Lung (tissue), 12 donors: Measurements from ENCODE around the gene TOP2A. TPM values are rescaled to one million over a fixed set of nuclear protein-coding genes. Genes with fewer than 3 reads are reported as not detected.
"Not testable (repeated sequence)": the region's sequence is repeated elsewhere in the genome, so short reads cannot be mapped to it uniquely, and the experiment has no call there.

ENCODE experiments used
- ATAC-seq: fragments of 200-7000 bp; cut with Tn5 transposase; one replicate; pipeline ENCODE4 v1.9.1; 2020; ENCODE audit warnings: moderate number of reproducible peaks; ENCODE audit not compliant: insufficient read depth, low FRiP score
- DNase-seq, 3 donors: peaks; one replicate each; pipeline ENCODE4 v3.0.0-alpha.2; 2013 to 2017
- H3K27ac ChIP-seq, 2 donors: one replicate each; pipeline ENCODE4 v1.5.1; 2013; ENCODE audit warnings: mild to moderate bottlenecking in 2 of 2, moderate library complexity in 2 of 2, control low read depth in 1 of 2, inconsistent platforms in 1 of 2, low read depth in 1 of 2, low read length in 1 of 2
- H3K27me3 ChIP-seq, 3 donors: one replicate each; pipeline ENCODE4 v1.5.1; 2013; ENCODE audit warnings: low read length in 2 of 3; ENCODE audit not compliant: control insufficient read depth in 3 of 3, insufficient read depth in 3 of 3
- H3K36me3 ChIP-seq, 4 donors: one replicate each; pipeline ENCODE4 v1.5.1; 2013; ENCODE audit warnings: low read length in 4 of 4, mild to moderate bottlenecking in 1 of 4, moderate library complexity in 1 of 4; ENCODE audit not compliant: control insufficient read depth in 4 of 4, insufficient read depth in 4 of 4
- H3K4me1 ChIP-seq, 5 donors: one replicate each; pipeline ENCODE4 v1.5.1; 2013; ENCODE audit warnings: low read length in 5 of 5, mild to moderate bottlenecking in 2 of 5, moderate library complexity in 1 of 5; ENCODE audit not compliant: control insufficient read depth in 5 of 5, insufficient read depth in 5 of 5
- H3K4me3 ChIP-seq: one replicate; pipeline ENCODE4 v1.5.1; 2013; ENCODE audit warnings: mild to moderate bottlenecking, control low read depth, moderate library complexity
- H3K9ac ChIP-seq, 2 donors: one replicate each; pipeline ENCODE4 v1.5.1; 2013; ENCODE audit warnings: low read length in 2 of 2, control low read depth in 1 of 2; ENCODE audit not compliant: insufficient read depth in 1 of 2
- H3K9me3 ChIP-seq, 4 donors: one replicate each; pipeline ENCODE4 v1.5.1; 2013; ENCODE audit warnings: low read length in 3 of 4, mild to moderate bottlenecking in 1 of 4, moderate library complexity in 1 of 4; ENCODE audit not compliant: control insufficient read depth in 4 of 4, insufficient read depth in 3 of 4
- CTCF ChIP-seq: IDR thresholded peaks from 2 replicates; pipeline ENCODE4 v1.5.1; 2012; ENCODE audit warnings: mild to moderate bottlenecking; ENCODE audit errors: control extremely low read depth, extremely low read depth
- WGBS, 2 donors: extraction: QIAGEN DNeasy Blood & Tissue Kit; methylation state at CpG; one replicate each; pipeline ENCODE4 v1.1.7; 2013; 5-methylcytosine and 5-hydroxymethylcytosine counted together
- polyA plus RNA-seq, 2 donors: library from polyadenylated mRNA; stranded (reverse); fragments of 200-250 nt; gene quantifications; one replicate each; pipeline ENCODE4 v1.2.1, GENCODE V29; 2013
- total RNA-seq, 2 donors: library from RNA; depleted of rRNA in 1 of 2; stranded (reverse); fragments of >200 nt in 1 of 2; gene quantifications; one replicate each; pipeline ENCODE4 v1.2.1, GENCODE V29; 2014 to 2021
- donor health status: control.
- donor health status: control.
- donor health status: Bipolar disorder and iron deficiency.
- donor health status: healthy.
- donor health status: DM: yes; HTN: yes; CAD: no.

TOP2A gene
- total and polyA plus RNA-seq, 4 donors, result 2.6 to 21.6 (median 9.6) TPM

- 96 to 98% methylated on average over 3 of the region's 3 CpGs for WGBS, 2 donors
- no peak for TF ChIP-seq CTCF
- Histone ChIP-seq H3K4me1 (no peaks in the 10 kb centered on the region), H3K4me3 (no peak overlapping the region), H3K27ac (no peak overlapping the region), H3K9ac (no peak overlapping the region), H3K27me3 (no peaks in the 10 kb centered on the region), H3K9me3 (no peaks in the 10 kb centered on the region), H3K36me3 (peaks cover 0 to 16% (median 4%) of the 10 kb centered on the region in 4 donors)
- DNase-seq (no peak), ATAC-seq (no peak)
Measured at GRCh38 chr17:40407460-40407859, 10.2 kb downstream of the TOP2A start.

- WGBS, 2 donors, result 79 to 86% methylated on average over 3 of the region's 3 CpGs
- no peaks in the 10 kb centered on the region for H3K27me3 ChIP-seq
- TF ChIP-seq CTCF, result no peak
Measured at GRCh38 chr17:40404003-40404402, 13.7 kb downstream of the TOP2A start.

GRCh38 chr17:40402668-40403067 is 15.0 kb downstream of the TOP2A start:
- H3K9ac ChIP-seq, result no peak overlapping the region
- ATAC-seq (no peak), DNase-seq (no peak)
- H3K27me3 ChIP-seq, result no peaks in the 10 kb centered on the region
- 90 to 94% methylated on average over 1 of the region's 1 CpG for WGBS, 2 donors
- H3K36me3 ChIP-seq, result peaks cover 0 to 28% (median 8%) of the 10 kb centered on the region in 4 donors
- TF ChIP-seq CTCF, result no peak
- H3K4me3 ChIP-seq, result no peak overlapping the region
- H3K9me3 ChIP-seq, result no peaks in the 10 kb centered on the region
- H3K4me1 ChIP-seq, result peaks cover 0 to 1% (median 0%) of the 10 kb centered on the region in 5 donors
- no peak overlapping the region for H3K27ac ChIP-seq

More at GRCh38 chr17:40404003-40404402, 13.7 kb downstream of the TOP2A start:
- DNase-seq, result no peak
- Histone ChIP-seq H3K9ac (no peak overlapping the region), H3K27ac (no peak overlapping the region), H3K4me1 (peaks cover 0 to 1% (median 0%) of the 10 kb centered on the region in 5 donors), H3K36me3 (peaks cover 0 to 28% (median 6%) of the 10 kb centered on the region in 4 donors), H3K9me3 (no peaks in the 10 kb centered on the region), H3K4me3 (no peak overlapping the region)
- no peak for ATAC-seq

GRCh38 chr17:40399185-40399584 is 18.5 kb downstream of the TOP2A start:
- 58 to 65% methylated on average over 4 of the region's 4 CpGs for WGBS, 2 donors
- DNase-seq (peak in 2 of 3 donors; percentile 72 to 80), ATAC-seq (no peak)
- Histone ChIP-seq H3K27me3 (no peaks in the 10 kb centered on the region), H3K9me3 (no peaks in the 10 kb centered on the region), H3K27ac (no peak overlapping the region), H3K4me1 (peaks cover 0 to 1% (median 0%) of the 10 kb centered on the region in 5 donors), H3K36me3 (peaks cover 0 to 27% (median 8%) of the 10 kb centered on the region in 4 donors), H3K4me3 (no peak overlapping the region), H3K9ac (no peak overlapping the region)
- peak; percentile 40 for TF ChIP-seq CTCF

GRCh38 chr17:40386555-40386954 is 31.1 kb downstream of the TOP2A start:
- not testable (repeated sequence) for H3K4me3 ChIP-seq, H3K36me3 ChIP-seq, H3K4me1 ChIP-seq, ATAC-seq, H3K9ac ChIP-seq, DNase-seq, H3K27ac ChIP-seq, H3K9me3 ChIP-seq, H3K27me3 ChIP-seq
- WGBS, 2 donors, result 93 to 96% methylated on average over 3 of the region's 3 CpGs
